ENCODE results near the gene ELAVL1.
"Not testable (repeated sequence)": the region's sequence is repeated elsewhere in the genome, so short reads cannot be mapped to it uniquely, and the experiment has no call there.

Gene ELAVL1

DNA sequence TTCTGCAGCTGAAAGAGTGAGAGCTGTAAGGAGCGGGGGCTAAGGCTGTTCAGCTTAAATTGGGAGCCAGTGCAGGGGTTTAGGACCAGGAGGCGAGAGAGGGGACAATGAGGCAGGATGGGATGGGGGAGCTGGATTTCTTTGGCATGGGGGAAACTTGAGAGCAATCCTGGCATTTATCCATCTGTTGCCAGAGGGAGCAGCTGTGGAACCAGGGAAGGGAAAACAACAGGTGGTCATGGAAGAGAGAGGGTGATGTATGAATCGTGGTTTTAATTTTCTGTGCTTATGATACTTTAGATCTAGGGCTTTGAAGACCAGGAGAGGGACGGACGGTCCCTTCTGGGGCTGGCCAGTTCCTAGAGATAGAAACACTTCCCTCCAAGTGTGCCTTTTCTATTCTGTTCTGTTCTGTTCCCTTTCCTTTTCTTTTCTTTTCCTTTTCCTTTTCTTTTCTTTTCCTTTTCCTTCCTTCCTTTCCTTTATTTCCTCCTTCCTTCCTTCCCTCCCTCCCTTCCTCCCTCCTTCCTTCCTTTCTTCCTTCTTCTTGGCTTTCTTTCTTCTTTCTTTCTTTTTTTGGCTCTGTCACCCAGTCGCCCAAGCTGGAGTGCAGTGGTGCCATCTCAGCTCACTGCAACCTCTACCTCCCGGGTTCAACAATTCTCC, 31.1 kb upstream of the ELAVL1 start:
- Histone ChIP-seq H3K4me1 (ENCODE audit: control insufficient read depth, insufficient read depth, low read length) (no peaks in the 10 kb centered on the region), H3K27ac (ENCODE audit: low read depth, low read length) (no peak overlapping the region), H3K9ac (ENCODE audit: low read length) (no peak overlapping the region), H3K4me3 (ENCODE audit: low read length) (no peak overlapping the region), H3K27me3 (ENCODE audit: control insufficient read depth, insufficient read depth, low read length) (no peaks in the 10 kb centered on the region), H3K36me3 (ENCODE audit: control insufficient read depth, insufficient read depth, low read length) (no peaks in the 10 kb centered on the region)

DNA sequence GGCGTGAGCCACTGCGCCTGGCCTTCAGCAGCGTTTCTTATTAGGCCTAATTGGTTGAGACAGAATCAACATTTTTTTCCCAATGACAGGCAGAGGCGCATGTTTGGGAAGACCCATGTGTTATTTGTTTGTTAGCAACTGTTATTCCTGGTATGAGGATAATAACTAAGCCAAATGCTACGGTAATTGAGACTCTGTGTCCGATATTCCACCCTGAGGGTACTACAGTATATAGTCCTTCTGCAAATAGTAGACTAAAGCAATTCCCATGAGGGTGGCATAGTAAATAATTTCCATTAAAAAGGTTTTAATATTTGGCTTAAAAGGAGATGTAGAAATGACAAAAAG, 28.7 kb upstream of the ELAVL1 start:
- H3K9ac ChIP-seq (ENCODE audit: low read length): no peak overlapping the region
- H3K4me1 ChIP-seq (ENCODE audit: control insufficient read depth, insufficient read depth, low read length): no peaks in the 10 kb centered on the region
- no peak overlapping the region for H3K27ac ChIP-seq (ENCODE audit: low read depth, low read length)
- H3K4me3 ChIP-seq (ENCODE audit: low read length): no peak overlapping the region
- H3K36me3 ChIP-seq (ENCODE audit: control insufficient read depth, insufficient read depth, low read length): no peaks in the 10 kb centered on the region
- no peaks in the 10 kb centered on the region for H3K27me3 ChIP-seq (ENCODE audit: control insufficient read depth, insufficient read depth, low read length)

DNA sequence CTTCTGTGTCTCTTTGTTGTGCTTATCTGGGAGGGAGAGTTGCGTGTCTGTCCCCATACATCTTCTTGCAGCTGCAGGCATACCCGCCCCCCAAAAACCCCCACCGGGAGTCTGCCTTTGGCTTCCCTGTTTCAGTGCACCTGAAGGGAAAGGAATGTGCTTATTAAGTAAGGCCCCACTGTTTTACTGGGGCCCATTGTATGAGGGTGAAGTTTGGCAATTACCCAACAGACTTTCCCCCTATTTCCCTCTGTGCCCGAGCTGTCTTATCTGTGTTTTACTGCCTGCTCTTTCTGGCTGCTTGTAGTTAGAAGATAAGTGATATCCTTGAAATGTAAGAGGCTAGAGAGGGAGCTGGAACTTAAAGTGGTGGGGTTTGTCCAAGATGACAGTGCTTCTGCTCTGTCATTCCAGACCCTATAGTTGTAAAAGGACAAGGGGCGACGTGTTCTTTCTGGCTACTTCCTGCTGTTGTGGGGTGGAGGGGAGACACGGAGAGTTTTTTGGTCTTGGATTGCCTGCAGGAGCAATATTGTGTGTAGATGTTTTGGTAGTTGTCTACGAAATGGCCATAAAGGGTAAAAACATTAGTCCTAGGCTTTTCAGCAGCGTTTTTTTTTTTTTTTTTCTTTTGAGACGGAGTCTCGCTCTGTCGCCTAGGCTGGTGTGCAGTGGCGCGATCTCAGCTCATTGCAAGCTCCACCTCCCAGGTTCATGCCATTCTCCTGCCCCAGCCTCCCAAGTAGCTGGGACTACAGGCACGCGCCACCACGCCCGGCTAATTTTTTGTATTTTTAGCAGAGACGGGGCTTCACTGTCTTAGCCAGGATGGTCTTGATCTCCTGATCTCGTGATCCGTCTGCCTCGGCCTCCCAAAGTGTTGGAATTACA, 28.1 kb upstream of the ELAVL1 start:
- H3K27ac ChIP-seq (ENCODE audit: low read depth, low read length); H3K27me3 ChIP-seq (ENCODE audit: control insufficient read depth, insufficient read depth, low read length); H3K4me3 ChIP-seq (ENCODE audit: low read length); H3K36me3 ChIP-seq (ENCODE audit: control insufficient read depth, insufficient read depth, low read length); H3K4me1 ChIP-seq (ENCODE audit: control insufficient read depth, insufficient read depth, low read length); H3K9ac ChIP-seq (ENCODE audit: low read length): not testable (repeated sequence)

DNA sequence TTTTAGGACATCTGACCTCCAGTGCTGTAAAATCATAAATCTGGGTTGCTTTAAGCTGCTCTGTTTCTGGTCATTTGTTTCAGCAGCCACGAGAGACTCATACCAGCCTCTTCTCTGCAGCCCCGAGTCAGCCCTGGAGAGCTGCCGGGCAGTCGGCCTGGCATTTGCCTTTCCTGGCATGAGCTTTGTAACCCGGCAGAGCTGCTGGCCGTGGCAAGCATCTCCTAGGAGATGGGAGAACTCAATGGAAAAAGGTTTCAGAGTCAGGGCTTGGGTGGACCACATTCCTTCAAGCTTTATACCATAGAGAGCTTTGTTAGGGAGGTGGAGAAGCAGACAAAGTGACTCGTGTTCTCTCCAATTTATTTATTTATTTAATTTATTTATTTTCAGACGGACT, 25.5 kb upstream of the ELAVL1 start:
- H3K36me3 ChIP-seq (ENCODE audit: control insufficient read depth, insufficient read depth, low read length): no peaks in the 10 kb centered on the region
- no peak overlapping the region for H3K4me3 ChIP-seq (ENCODE audit: low read length)
- no peaks in the 10 kb centered on the region for H3K27me3 ChIP-seq (ENCODE audit: control insufficient read depth, insufficient read depth, low read length)
- H3K4me1 ChIP-seq (ENCODE audit: control insufficient read depth, insufficient read depth, low read length): no peaks in the 10 kb centered on the region
- no peak overlapping the region for H3K27ac ChIP-seq (ENCODE audit: low read depth, low read length)
- H3K9ac ChIP-seq (ENCODE audit: low read length): no peak overlapping the region

DNA sequence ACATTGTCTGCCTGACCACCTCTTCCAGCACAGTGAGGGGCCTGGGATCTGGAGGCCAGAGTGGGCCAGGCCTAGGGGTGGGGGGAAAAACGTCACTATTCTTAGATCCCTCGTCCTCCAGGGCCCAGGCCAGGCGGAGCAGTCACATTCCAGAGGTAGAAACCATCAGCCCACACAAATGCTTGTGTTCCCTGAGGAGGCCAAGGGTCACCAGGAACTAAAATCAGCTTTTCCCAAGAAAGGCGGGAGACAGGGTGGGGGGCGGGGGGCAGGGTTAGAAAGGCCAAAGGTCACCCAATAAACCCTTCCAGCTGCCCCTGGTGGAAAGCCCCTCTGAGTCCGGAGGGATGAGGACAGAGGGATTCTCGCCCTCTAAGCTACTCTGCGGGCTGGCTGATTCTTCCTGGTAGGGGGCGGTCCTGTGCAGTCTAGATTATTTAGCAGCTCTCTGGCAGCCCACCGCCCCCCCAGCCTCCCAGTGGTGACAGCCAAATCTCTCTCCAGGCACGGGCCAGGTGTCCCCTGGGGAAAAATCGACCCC, 23.6 kb upstream of the ELAVL1 start:
- Histone ChIP-seq H3K36me3 (ENCODE audit: control insufficient read depth, insufficient read depth, low read length) (no peaks in the 10 kb centered on the region), H3K9ac (ENCODE audit: low read length) (no peak overlapping the region), H3K4me3 (ENCODE audit: low read length) (no peak overlapping the region), H3K27me3 (ENCODE audit: control insufficient read depth, insufficient read depth, low read length) (no peaks in the 10 kb centered on the region), H3K4me1 (ENCODE audit: control insufficient read depth, insufficient read depth, low read length) (no peaks in the 10 kb centered on the region), H3K27ac (ENCODE audit: low read depth, low read length) (no peak overlapping the region)

DNA sequence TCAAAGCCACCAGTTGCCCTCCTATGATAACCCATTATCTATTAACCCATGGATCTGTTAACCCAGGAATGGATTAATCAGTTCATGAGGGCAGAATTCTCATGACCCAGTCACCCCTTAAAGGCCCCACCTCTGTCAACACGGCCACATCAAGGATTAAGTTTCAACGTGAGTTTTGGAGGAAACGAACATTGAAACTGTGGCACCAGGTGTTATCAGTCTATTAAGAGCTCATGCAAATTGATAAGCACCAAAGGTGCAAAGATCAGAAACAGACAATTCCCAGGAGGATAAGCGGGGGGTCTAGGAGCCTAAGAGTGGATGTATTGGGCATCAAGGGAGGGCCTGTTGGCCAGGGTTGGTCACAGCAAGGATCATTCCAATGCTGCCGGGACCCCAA, 19.9 kb upstream of the ELAVL1 start:
- Histone ChIP-seq H3K36me3 (ENCODE audit: control insufficient read depth, insufficient read depth, low read length) (no peaks in the 10 kb centered on the region), H3K4me3 (ENCODE audit: low read length) (no peak overlapping the region), H3K27me3 (ENCODE audit: control insufficient read depth, insufficient read depth, low read length) (no peaks in the 10 kb centered on the region), H3K4me1 (ENCODE audit: control insufficient read depth, insufficient read depth, low read length) (no peaks in the 10 kb centered on the region), H3K9ac (ENCODE audit: low read length) (no peak overlapping the region), H3K27ac (ENCODE audit: low read depth, low read length) (no peak overlapping the region)

DNA sequence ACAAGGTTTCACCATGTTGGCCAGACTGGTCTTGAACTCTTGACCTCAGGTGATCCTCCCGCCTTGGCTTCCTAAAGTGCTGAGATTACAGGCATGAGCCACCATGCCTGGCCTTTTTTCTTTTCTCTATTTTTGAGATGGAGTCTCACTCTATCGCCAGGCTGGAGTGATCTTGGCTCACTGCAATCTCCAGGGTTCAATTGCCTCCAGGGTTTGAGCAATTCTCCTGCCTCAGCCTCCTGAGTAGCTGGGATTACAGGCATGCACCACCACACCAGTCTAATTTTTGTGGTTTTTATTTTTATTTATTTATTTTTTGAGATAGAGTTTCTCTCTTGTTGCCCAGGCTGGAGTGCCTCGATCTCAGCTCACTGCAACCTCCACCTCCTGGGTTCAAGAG, 18.8 kb upstream of the ELAVL1 start:
- H3K4me3 ChIP-seq (ENCODE audit: low read length); H3K36me3 ChIP-seq (ENCODE audit: control insufficient read depth, insufficient read depth, low read length); H3K4me1 ChIP-seq (ENCODE audit: control insufficient read depth, insufficient read depth, low read length); H3K27ac ChIP-seq (ENCODE audit: low read depth, low read length); H3K9ac ChIP-seq (ENCODE audit: low read length); H3K27me3 ChIP-seq (ENCODE audit: control insufficient read depth, insufficient read depth, low read length): not testable (repeated sequence)

DNA sequence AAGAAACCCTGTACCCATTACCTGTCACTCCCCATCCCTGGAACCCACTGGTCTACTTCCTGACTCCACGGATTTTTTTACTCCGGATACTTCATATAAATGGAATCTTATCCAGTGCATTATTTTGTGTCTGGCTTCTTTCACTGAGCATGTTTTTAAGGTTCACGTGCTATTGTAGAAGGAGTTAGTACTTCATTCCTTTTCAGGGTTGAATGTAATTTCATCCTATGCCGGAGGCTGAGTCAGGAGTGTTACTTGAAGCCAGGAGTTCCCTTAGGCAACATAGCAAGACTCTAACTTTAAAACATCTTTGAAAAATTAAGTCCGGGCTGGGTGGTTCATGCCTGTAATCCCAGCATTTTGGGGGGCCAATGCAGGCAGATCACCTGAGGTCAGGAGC, 17.9 kb upstream of the ELAVL1 start:
- no peak overlapping the region for H3K4me3 ChIP-seq (ENCODE audit: low read length)
- no peaks in the 10 kb centered on the region for H3K27me3 ChIP-seq (ENCODE audit: control insufficient read depth, insufficient read depth, low read length)
- H3K27ac ChIP-seq (ENCODE audit: low read depth, low read length): no peak overlapping the region
- H3K4me1 ChIP-seq (ENCODE audit: control insufficient read depth, insufficient read depth, low read length): no peaks in the 10 kb centered on the region
- H3K9ac ChIP-seq (ENCODE audit: low read length): no peak overlapping the region
- no peaks in the 10 kb centered on the region for H3K36me3 ChIP-seq (ENCODE audit: control insufficient read depth, insufficient read depth, low read length)

DNA sequence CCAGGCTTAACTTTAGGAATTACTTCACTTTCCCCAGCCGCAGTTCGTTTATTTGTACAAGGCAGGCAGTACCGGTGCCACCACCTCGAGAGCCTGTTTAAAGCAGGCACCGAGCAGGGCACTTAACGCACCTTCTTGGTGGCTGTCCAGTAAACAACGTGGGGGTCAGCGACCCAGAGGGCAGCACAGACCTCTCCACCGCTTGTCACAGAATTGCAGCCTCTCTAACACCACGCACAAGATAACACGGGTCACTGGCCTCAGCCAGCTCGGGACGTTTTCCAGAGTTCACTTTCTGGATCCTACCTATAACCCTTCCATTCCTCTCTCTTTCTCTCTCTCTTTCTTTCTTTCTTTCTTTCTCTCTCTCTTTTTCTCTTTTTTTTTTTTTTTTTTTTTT, 16.8 kb upstream of the ELAVL1 start:
- Histone ChIP-seq H3K36me3 (ENCODE audit: control insufficient read depth, insufficient read depth, low read length) (no peaks in the 10 kb centered on the region), H3K9ac (ENCODE audit: low read length) (no peak overlapping the region), H3K4me3 (ENCODE audit: low read length) (no peak overlapping the region), H3K4me1 (ENCODE audit: control insufficient read depth, insufficient read depth, low read length) (no peaks in the 10 kb centered on the region), H3K27ac (ENCODE audit: low read depth, low read length) (no peak overlapping the region), H3K27me3 (ENCODE audit: control insufficient read depth, insufficient read depth, low read length) (no peaks in the 10 kb centered on the region)

DNA sequence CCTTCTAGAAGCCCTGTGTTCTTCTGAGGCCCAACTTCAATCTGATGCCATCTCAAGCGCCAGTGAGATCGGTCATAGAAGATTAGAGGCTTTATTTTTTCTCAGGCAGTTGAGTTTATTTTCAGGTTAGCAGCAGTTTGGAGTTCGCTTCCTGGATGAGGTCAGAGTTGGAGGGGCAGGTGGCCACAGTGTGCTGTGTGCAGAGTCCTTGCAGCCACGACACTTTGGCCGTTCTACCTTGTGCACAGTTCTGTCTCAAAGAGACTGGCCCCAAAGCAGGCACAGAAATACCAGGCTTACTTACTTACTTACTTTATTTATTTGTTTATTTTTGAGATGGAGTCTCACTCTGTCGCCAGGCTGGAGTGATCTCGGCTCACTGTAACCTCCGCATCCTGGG, 15.9 kb upstream of the ELAVL1 start:
- Histone ChIP-seq H3K36me3 (ENCODE audit: control insufficient read depth, insufficient read depth, low read length) (no peaks in the 10 kb centered on the region), H3K27me3 (ENCODE audit: control insufficient read depth, insufficient read depth, low read length) (no peaks in the 10 kb centered on the region), H3K9ac (ENCODE audit: low read length) (no peak overlapping the region), H3K4me1 (ENCODE audit: control insufficient read depth, insufficient read depth, low read length) (no peaks in the 10 kb centered on the region), H3K27ac (ENCODE audit: low read depth, low read length) (no peak overlapping the region), H3K4me3 (ENCODE audit: low read length) (no peak overlapping the region)

DNA sequence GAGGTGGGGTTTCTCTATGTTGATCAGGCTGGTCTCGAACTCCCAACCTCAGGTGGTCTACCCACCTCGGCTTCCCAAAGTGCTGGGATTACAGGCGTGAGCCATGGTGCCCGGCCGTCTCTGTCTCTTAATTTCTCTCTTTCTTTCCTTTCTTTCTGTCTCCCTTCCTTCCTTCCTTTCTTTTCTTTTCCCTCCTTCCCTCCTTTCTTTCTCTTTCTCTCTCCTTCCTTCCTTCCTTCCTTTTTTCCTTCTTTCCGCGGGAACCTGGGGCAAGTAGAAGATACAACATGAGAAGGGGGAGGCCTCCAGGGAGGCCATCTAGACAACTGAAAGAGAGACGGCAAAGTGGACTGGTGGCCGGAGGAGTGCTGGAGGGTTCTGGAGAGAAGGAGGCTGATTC, 15.2 kb upstream of the ELAVL1 start:
- no peak overlapping the region for H3K9ac ChIP-seq (ENCODE audit: low read length)
- no peak overlapping the region for H3K4me3 ChIP-seq (ENCODE audit: low read length)
- no peak overlapping the region for H3K27ac ChIP-seq (ENCODE audit: low read depth, low read length)
- no peaks in the 10 kb centered on the region for H3K4me1 ChIP-seq (ENCODE audit: control insufficient read depth, insufficient read depth, low read length)
- H3K27me3 ChIP-seq (ENCODE audit: control insufficient read depth, insufficient read depth, low read length): no peaks in the 10 kb centered on the region
- H3K36me3 ChIP-seq (ENCODE audit: control insufficient read depth, insufficient read depth, low read length): no peaks in the 10 kb centered on the region

DNA sequence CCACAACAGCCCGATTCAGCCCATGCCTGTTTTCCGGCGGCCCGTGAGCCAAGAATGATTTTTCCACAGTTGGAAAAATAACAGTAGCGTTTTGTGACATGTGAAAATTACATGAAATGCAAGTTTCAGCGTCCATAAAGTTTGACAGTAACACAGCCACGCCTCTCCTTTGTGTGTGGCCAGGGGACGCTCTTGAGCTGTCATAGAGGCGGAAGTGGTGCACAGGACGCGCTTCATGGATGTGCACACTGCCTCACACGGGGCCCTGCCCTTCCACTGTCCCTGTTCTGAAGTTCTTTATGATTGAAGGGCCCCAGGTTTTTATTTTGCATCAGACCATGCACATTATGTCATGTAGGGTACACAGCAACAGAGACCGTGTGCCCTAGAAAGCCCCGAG, 12.4 kb upstream of the ELAVL1 start:
- Histone ChIP-seq H3K9ac (ENCODE audit: low read length) (no peak overlapping the region), H3K4me1 (ENCODE audit: control insufficient read depth, insufficient read depth, low read length) (no peaks in the 10 kb centered on the region)

More for the DNA sequence above, 12.4 kb upstream of the ELAVL1 start:
- Histone ChIP-seq H3K4me3 (ENCODE audit: low read length) (no peak overlapping the region), H3K36me3 (ENCODE audit: control insufficient read depth, insufficient read depth, low read length) (no peaks in the 10 kb centered on the region), H3K27me3 (ENCODE audit: control insufficient read depth, insufficient read depth, low read length) (no peaks in the 10 kb centered on the region), H3K27ac (ENCODE audit: low read depth, low read length) (no peak overlapping the region)
